Astrocyte (in vitro differentiated cells and primary cell): ENCODE measurements around the gene USHBP1. TPM values are rescaled to one million over a fixed set of nuclear protein-coding genes. Genes with fewer than 3 reads are reported as not detected.
"Not testable (repeated sequence)": the region's sequence is repeated elsewhere in the genome, so short reads cannot be mapped to it uniquely, and the experiment has no call there.

Experiments used
- DNase-seq: peaks from one replicate; pipeline ENCODE4 v3.0.0-alpha.2; 2010; ENCODE audit warnings: low read depth
- FAIRE-seq: peaks from 2 replicates; lab custom pipeline; 2011; peaks lifted over from hg19 to GRCh38; lab: Jason Lieb, UNC
- H2AFZ ChIP-seq: 2 replicates; pipeline ENCODE4 v1.6.0; 2012; ENCODE audit warnings: low read depth, low read length, inconsistent platforms
- H3K27ac ChIP-seq: 2 replicates; pipeline ENCODE4 v1.5.1; 2011; ENCODE audit warnings: low read depth, low read length, inconsistent platforms
- H3K27me3 ChIP-seq: 2 replicates; pipeline ENCODE4 v1.6.0; 2011; ENCODE audit warnings: low read length, inconsistent platforms; ENCODE audit not compliant: insufficient read depth
- H3K36me3 ChIP-seq: 2 replicates; pipeline ENCODE4 v1.5.1; 2011; ENCODE audit warnings: low read length, inconsistent platforms; ENCODE audit not compliant: insufficient read depth
- H3K4me1 ChIP-seq: 2 replicates; pipeline ENCODE4 v1.5.1; 2011; ENCODE audit warnings: low read length, inconsistent platforms; ENCODE audit not compliant: insufficient read depth
- H3K4me2 ChIP-seq: 2 replicates; pipeline ENCODE4 v1.6.0; 2012; ENCODE audit warnings: low read length, inconsistent platforms
- H3K4me3 ChIP-seq: 2 replicates; pipeline ENCODE4 v1.5.1; 2011; ENCODE audit warnings: low read depth, mild to moderate bottlenecking, low read length, inconsistent platforms; ENCODE audit not compliant: insufficient read depth
- H3K79me2 ChIP-seq: 2 replicates; pipeline ENCODE4 v1.6.0; 2012; ENCODE audit warnings: mild to moderate bottlenecking, low read length, inconsistent platforms; ENCODE audit not compliant: insufficient read depth
- H3K9ac ChIP-seq: 2 replicates; pipeline ENCODE4 v1.6.0; 2012; ENCODE audit warnings: mild to moderate bottlenecking, low read length, inconsistent platforms
- H3K9me3 ChIP-seq: 2 replicates; pipeline ENCODE4 v1.5.1; 2012; ENCODE audit warnings: low read depth, mild to moderate bottlenecking, low read length, inconsistent platforms; ENCODE audit not compliant: insufficient read depth
- H4K20me1 ChIP-seq: 2 replicates; pipeline ENCODE4 v1.6.0; 2012; ENCODE audit warnings: low read length, inconsistent platforms; ENCODE audit not compliant: insufficient read depth
- H3K27ac Mint-ChIP-seq: one replicate; pipeline ENCODE4 v1.8.0; 2021; ENCODE audit warnings: mild to moderate bottlenecking, mixed read lengths; ENCODE audit not compliant: unreplicated experiment
- H3K27me3 Mint-ChIP-seq: one replicate; pipeline ENCODE4 v1.8.0; 2021; ENCODE audit warnings: low read depth, mixed read lengths; ENCODE audit not compliant: unreplicated experiment
- H3K36me3 Mint-ChIP-seq: one replicate; pipeline ENCODE4 v1.8.0; 2021; ENCODE audit warnings: low read depth, mixed read lengths; ENCODE audit not compliant: unreplicated experiment
- H3K4me1 Mint-ChIP-seq: one replicate; pipeline ENCODE4 v1.8.0; 2021; ENCODE audit warnings: low read depth, mixed read lengths; ENCODE audit not compliant: unreplicated experiment
- H3K4me3 Mint-ChIP-seq: one replicate; pipeline ENCODE4 v1.8.0; 2021; ENCODE audit warnings: mild to moderate bottlenecking, moderate library complexity, mixed read lengths; ENCODE audit not compliant: unreplicated experiment
- H3K9me3 Mint-ChIP-seq: one replicate; pipeline ENCODE4 v1.8.0; 2021; ENCODE audit warnings: mild to moderate bottlenecking, mixed read lengths; ENCODE audit not compliant: unreplicated experiment
- CTCF ChIP-seq: IDR thresholded peaks from 2 replicates; pipeline ENCODE4 v1.5.1; 2011; ENCODE audit warnings: low read depth, mild to moderate bottlenecking, inconsistent platforms, low read length, moderate library complexity; ENCODE audit not compliant: insufficient read depth
- EZH2 ChIP-seq: IDR thresholded peaks from 2 replicates; pipeline ENCODE4 v1.6.1; 2012; ENCODE audit warnings: mild to moderate bottlenecking, low read length, inconsistent platforms; ENCODE audit not compliant: insufficient read depth
- total RNA-seq: library from RNA; stranded (reverse); gene quantifications from 2 replicates; pipeline ENCODE4 v1.2.1, GENCODE V29; 2021

The USHBP1 gene
- total RNA-seq, 1 donor from 2014 or later = 0.27 TPM

- peaks cover 15% of the 10 kb centered on the region for H3K36me3 Mint-ChIP-seq
- Histone ChIP-seq H3K9me3 (no peaks in the 10 kb centered on the region), H3K4me3 (no peak overlapping the region), H3K4me2 (no peak overlapping the region), H3K9ac (no peak overlapping the region), H3K79me2 (no peaks in the 10 kb centered on the region), H2AFZ (no peak overlapping the region), H3K4me1 (no peaks in the 10 kb centered on the region), H4K20me1 (no peaks in the 10 kb centered on the region), H3K27ac (no peak overlapping the region), H3K36me3 (peaks cover 16% of the 10 kb centered on the region), H3K27me3 (no peaks in the 10 kb centered on the region)
- no peaks in the 10 kb centered on the region for H3K4me1 Mint-ChIP-seq
- TF ChIP-seq EZH2 = no peak
- TF ChIP-seq CTCF = no peak
- no peak for DNase-seq
- no peak overlapping the region for H3K4me3 Mint-ChIP-seq
- no peaks in the 10 kb centered on the region for H3K9me3 Mint-ChIP-seq
- H3K27me3 Mint-ChIP-seq = no peaks in the 10 kb centered on the region
- H3K27ac Mint-ChIP-seq = no peak overlapping the region
- FAIRE-seq = no peak
Measured at GRCh38 chr19:17275441-17276175, 11.1 kb upstream of the USHBP1 start.

DNA sequence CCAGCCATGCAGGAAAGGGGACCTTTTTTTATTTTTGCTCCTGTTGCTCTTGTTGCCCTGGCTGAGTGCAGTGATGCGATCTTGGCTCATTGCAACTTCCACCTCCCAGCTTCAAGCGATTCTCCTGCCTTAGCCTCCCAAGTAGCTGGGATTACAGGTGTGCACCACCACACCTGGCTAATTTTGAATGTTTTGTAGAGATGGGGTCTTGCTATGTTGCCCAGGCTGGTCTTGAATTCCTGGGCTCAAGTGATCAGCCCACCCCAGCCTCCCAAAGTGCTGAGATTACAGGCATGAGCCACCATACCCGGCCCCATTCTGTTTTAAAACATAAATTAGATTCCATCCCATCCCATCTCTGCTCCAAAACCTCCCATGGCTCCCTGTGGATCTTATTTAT, 10.3 kb upstream of the USHBP1 start:
- H3K27ac Mint-ChIP-seq, FAIRE-seq: not testable (repeated sequence)
- peaks cover 15% of the 10 kb centered on the region for H3K36me3 Mint-ChIP-seq

DNA sequence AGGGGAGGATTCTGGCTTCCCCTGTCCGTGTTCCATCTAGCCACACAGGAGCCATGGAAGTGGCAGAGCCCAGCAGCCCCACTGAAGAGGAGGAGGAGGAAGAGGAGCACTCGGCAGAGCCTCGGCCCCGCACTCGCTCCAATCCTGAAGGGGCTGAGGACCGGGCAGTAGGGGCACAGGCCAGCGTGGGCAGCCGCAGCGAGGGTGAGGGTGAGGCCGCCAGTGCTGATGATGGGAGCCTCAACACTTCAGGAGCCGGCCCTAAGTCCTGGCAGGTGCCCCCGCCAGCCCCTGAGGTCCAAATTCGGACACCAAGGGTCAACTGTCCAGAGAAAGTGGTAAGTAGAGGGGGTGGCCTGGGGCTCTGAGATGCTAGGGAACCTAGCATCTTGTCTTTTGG, 4.2 kb upstream of the USHBP1 start:
- no peaks in the 10 kb centered on the region for H3K4me1 ChIP-seq
- DNase-seq (no peak), FAIRE-seq (no peak)
- H3K9me3 ChIP-seq = no peaks in the 10 kb centered on the region
- Mint-ChIP-seq H3K27me3 (no peaks in the 10 kb centered on the region), H3K36me3 (peaks cover 3% of the 10 kb centered on the region), H3K4me1 (peaks cover 2% of the 10 kb centered on the region), H3K4me3 (peak overlapping the region; percentile 62), H3K27ac (peak overlapping the region; percentile 94), H3K9me3 (no peaks in the 10 kb centered on the region)
- H3K9ac ChIP-seq = no peak overlapping the region
- H3K36me3 ChIP-seq = peaks cover 5% of the 10 kb centered on the region
- no peak overlapping the region for H3K27ac ChIP-seq
- H3K27me3 ChIP-seq = no peaks in the 10 kb centered on the region
- no peak overlapping the region for H3K4me3 ChIP-seq
- no peak for TF ChIP-seq EZH2
- no peak for TF ChIP-seq CTCF
- peak overlapping the region; percentile 92 for H3K4me2 ChIP-seq
- H3K79me2 ChIP-seq = peaks cover 16% of the 10 kb centered on the region
- H4K20me1 ChIP-seq = no peaks in the 10 kb centered on the region
- H2AFZ ChIP-seq = no peak overlapping the region

More for the DNA sequence above, 10.3 kb upstream of the USHBP1 start:
- H3K4me1 ChIP-seq, H3K4me2 ChIP-seq, H3K4me3 ChIP-seq, H4K20me1 ChIP-seq, H3K4me1 Mint-ChIP-seq, DNase-seq, H3K27me3 ChIP-seq, H2AFZ ChIP-seq, H3K9ac ChIP-seq, H3K79me2 ChIP-seq, H3K27ac ChIP-seq, H3K4me3 Mint-ChIP-seq, H3K9me3 Mint-ChIP-seq, H3K27me3 Mint-ChIP-seq, H3K9me3 ChIP-seq: not testable (repeated sequence)
- peaks cover 16% of the 10 kb centered on the region for H3K36me3 ChIP-seq
